HepG2 (cell line): ENCODE data around the gene PLXNB2. TPM values are rescaled to one million over a fixed set of nuclear protein-coding genes. Genes with fewer than 3 reads are reported as not detected.

Experiments
- BORCS8-MEF2B ChIP-seq: sonication (generic); formaldehyde crosslinking; IDR thresholded peaks from 2 replicates; pipeline ENCODE4 v1.8.0; 2022; ENCODE audit warnings: mild to moderate bottlenecking, missing genetic modification reagents
- CCAR2 ChIP-seq: fragments of 200-400 bp; formaldehyde crosslinking; optimal IDR thresholded peaks from 2 replicates; pipeline ENCODE3; 2018; ENCODE audit warnings: low read depth, mild to moderate bottlenecking, low read length, moderate library complexity
- FOSL1 ChIP-seq: sonication (generic); formaldehyde crosslinking; IDR thresholded peaks from 2 replicates; pipeline ENCODE4 v1.9.0; 2021; ENCODE audit warnings: missing genetic modification reagents, borderline replicate concordance
- GMEB2 ChIP-seq: IDR thresholded peaks from 2 replicates; pipeline ENCODE4 v1.6.1; 2016; ENCODE audit warnings: missing biosample characterization, missing genetic modification reagents, low read depth
- HIC2 ChIP-seq: sonication (generic); formaldehyde crosslinking; IDR thresholded peaks from 2 replicates; pipeline ENCODE4 v1.9.0; 2022; ENCODE audit warnings: low read depth, missing genetic modification reagents
- IKZF5 ChIP-seq: IDR thresholded peaks from 2 replicates; pipeline ENCODE4 v1.6.1; 2018; ENCODE audit warnings: missing genetic modification reagents, mild to moderate bottlenecking, missing compliant biosample characterization
- ISL2 ChIP-seq: sonication (generic); formaldehyde crosslinking; IDR thresholded peaks from 2 replicates; pipeline ENCODE4 v1.5.0; 2020; ENCODE audit warnings: missing genetic modification reagents
- LBX2 ChIP-seq: sonication (generic); formaldehyde crosslinking; IDR thresholded peaks from 2 replicates; pipeline ENCODE4 v1.5.0; 2020; ENCODE audit warnings: missing genetic modification reagents, mild to moderate bottlenecking, borderline replicate concordance
- NAIF1 ChIP-seq: sonication (generic); formaldehyde crosslinking; IDR thresholded peaks from 2 replicates; pipeline ENCODE4 v1.5.0; 2020; ENCODE audit warnings: mild to moderate bottlenecking, missing genetic modification reagents, borderline replicate concordance
- NPAS2 ChIP-seq: sonication (generic); formaldehyde crosslinking; IDR thresholded peaks from 2 replicates; pipeline ENCODE4 v1.8.0; 2022; ENCODE audit warnings: mild to moderate bottlenecking, missing genetic modification reagents, borderline replicate concordance
- PAX8 ChIP-seq: sonication (generic); formaldehyde crosslinking; IDR thresholded peaks from 2 replicates; pipeline ENCODE4 v1.8.0; 2022; ENCODE audit warnings: mild to moderate bottlenecking, missing genetic modification reagents, borderline replicate concordance
- PITX1 ChIP-seq: sonication (generic); formaldehyde crosslinking; IDR thresholded peaks from 2 replicates; pipeline ENCODE4 v1.5.1; 2020; ENCODE audit warnings: mild to moderate bottlenecking, missing genetic modification reagents
- SALL1 ChIP-seq: sonication (generic); formaldehyde crosslinking; IDR thresholded peaks from 2 replicates; pipeline ENCODE4 v1.8.0; 2022; ENCODE audit warnings: mild to moderate bottlenecking, missing genetic modification reagents
- SMAD1 ChIP-seq: sonication (generic); formaldehyde crosslinking; IDR thresholded peaks from 2 replicates; pipeline ENCODE4 v1.4.0; 2020; ENCODE audit warnings: missing genetic modification reagents, low read depth, mild to moderate bottlenecking, borderline replicate concordance
- SMAD9 ChIP-seq: sonication (generic); formaldehyde crosslinking; IDR thresholded peaks from 2 replicates; pipeline ENCODE4 v1.5.1; 2020; ENCODE audit warnings: mild to moderate bottlenecking, missing genetic modification reagents
- SOX5 ChIP-seq: IDR thresholded peaks from 2 replicates; pipeline ENCODE4 v1.6.1; 2016; ENCODE audit warnings: borderline replicate concordance
- TEAD2 ChIP-seq: sonication (generic); formaldehyde crosslinking; IDR thresholded peaks from 2 replicates; pipeline ENCODE4 v1.9.0; 2021; ENCODE audit warnings: missing genetic modification reagents
- ZBTB34 ChIP-seq: sonication (generic); formaldehyde crosslinking; IDR thresholded peaks from 2 replicates; pipeline ENCODE4 v1.8.0; 2022; ENCODE audit warnings: mild to moderate bottlenecking, missing genetic modification reagents
- ZIK1 ChIP-seq: sonication (generic); formaldehyde crosslinking; IDR thresholded peaks from 2 replicates; pipeline ENCODE4 v1.5.0; 2020; ENCODE audit warnings: mild to moderate bottlenecking, low read depth, missing genetic modification reagents, borderline replicate concordance
- ZNF350 ChIP-seq: sonication (generic); formaldehyde crosslinking; IDR thresholded peaks from 2 replicates; pipeline ENCODE4 v1.4.0; 2020; ENCODE audit warnings: mild to moderate bottlenecking, low read depth, missing genetic modification reagents, borderline replicate concordance
- ZNF383 ChIP-seq: sonication (generic); formaldehyde crosslinking; IDR thresholded peaks from 2 replicates; pipeline ENCODE4 v1.4.0; 2020; ENCODE audit warnings: missing genetic modification reagents, mild to moderate bottlenecking, borderline replicate concordance
- ZNF546 ChIP-seq: sonication (generic); formaldehyde crosslinking; conservative IDR thresholded peaks from 2 replicates; pipeline ENCODE4 v1.8.1; 2023; ENCODE audit warnings: mild to moderate bottlenecking, missing genetic modification reagents
- ZNF549 ChIP-seq: sonication (generic); formaldehyde crosslinking; IDR thresholded peaks from 2 replicates; pipeline ENCODE4 v1.5.0; 2020; ENCODE audit warnings: missing genetic modification reagents
- polyA plus RNA-seq, 8 experiments: library from polyadenylated mRNA; depleted of rRNA in 3 of 8; stranded (reverse) in 7 of 8; unstranded in 1 of 8; fragments of >200 nt; fragmentation: Illumina TruSeq in 4 of 8; extraction: Trizol in 4 of 8; gene quantifications; 2 replicates each; pipeline versions ENCODE4 v1.2.1 to v1.2.3, GENCODE V29; 2011 to 2016; ENCODE audit warnings: low read depth in 4 of 8, missing spikeins in 1 of 8, mixed read lengths in 1 of 8; ENCODE audit not compliant: insufficient read depth in 1 of 8
- total RNA-seq, 5 experiments: library from RNA; depleted of rRNA; stranded (reverse); fragments of >200 nt; fragmentation: Illumina TruSeq; extraction: Trizol; gene quantifications; 2 replicates each; pipeline ENCODE4 v1.2.3, GENCODE V29; 2016; ENCODE audit warnings: low read depth in 1 of 5

PLXNB2 gene
- total and polyA plus RNA-seq, 2 of the 13 experiments (the other 11 are each of a cell fraction or from before 2014, with no cell fraction given) = 32.6 to 68.9 TPM

- peak; percentile 67; the same call in 1 of the 2 replicates for TF ChIP-seq IKZF5 (CRISPR knock-in tag)
- TF ChIP-seq ZIK1 = no peak; the same call in 1 of the 2 replicates
- TF ChIP-seq TEAD2 (CRISPR knock-in tag) = peak; percentile 43; the same call in 1 of the 2 replicates
- TF ChIP-seq CCAR2 = no peak
- no peak for TF ChIP-seq NPAS2
- peak; percentile 70 for TF ChIP-seq GMEB2
- 0 out of 2 replicates have a peak, but pooled peaks have one; percentile 78 for TF ChIP-seq SMAD9
- peak; percentile 55; the same call in 1 of the 2 replicates for TF ChIP-seq PITX1 (CRISPR knock-in tag)
- peak; percentile 92 for TF ChIP-seq ZNF350 (CRISPR knock-in tag)
- TF ChIP-seq ZNF546 (CRISPR knock-in tag) = no peak
- peak; percentile 82; the same call in 1 of the 2 replicates for TF ChIP-seq SMAD1 (CRISPR knock-in tag)
- no peak; the same call in 1 of the 2 replicates for TF ChIP-seq SALL1 (CRISPR knock-in tag)
- peak; percentile 84 for TF ChIP-seq BORCS8-MEF2B (CRISPR knock-in tag)
- TF ChIP-seq ZNF383 (CRISPR knock-in tag) = no peak
- no peak for TF ChIP-seq NAIF1 (CRISPR knock-in tag)
- TF ChIP-seq SOX5 (CRISPR knock-in tag) = no peak; the same call in 1 of the 2 replicates
- TF ChIP-seq PAX8 (CRISPR knock-in tag) = peak; percentile 81; the same call in 1 of the 2 replicates
- peak; percentile 32; the same call in 1 of the 2 replicates for TF ChIP-seq ISL2
- no peak; the same call in 1 of the 2 replicates for TF ChIP-seq LBX2 (CRISPR knock-in tag)
- TF ChIP-seq ZNF549 = no peak
- 0 out of 2 replicates have a peak, but pooled peaks have one; percentile 16 for TF ChIP-seq HIC2 (CRISPR knock-in tag)
- TF ChIP-seq ZBTB34 (CRISPR knock-in tag) = 0 out of 2 replicates have a peak, but pooled peaks have one; percentile 16
- TF ChIP-seq FOSL1 (CRISPR knock-in tag) = no peak
Observed at GRCh38 chr22:50244420-50245213, 62.8 kb downstream of the PLXNB2 start, which contains the start of gene TUBGCP6 (continued).
